NCI-H1092 (cell line): ENCODE data around the gene PHLDA2.
A peak's percentile ranks its signal among the peaks of the same experiment; 100 is the strongest.

ENCODE experiments used
- DNase-seq: peaks from one replicate; lab custom pipeline; 2025; lab: John Stamatoyannopoulos, UW

The PHLDA2 gene

DNA sequence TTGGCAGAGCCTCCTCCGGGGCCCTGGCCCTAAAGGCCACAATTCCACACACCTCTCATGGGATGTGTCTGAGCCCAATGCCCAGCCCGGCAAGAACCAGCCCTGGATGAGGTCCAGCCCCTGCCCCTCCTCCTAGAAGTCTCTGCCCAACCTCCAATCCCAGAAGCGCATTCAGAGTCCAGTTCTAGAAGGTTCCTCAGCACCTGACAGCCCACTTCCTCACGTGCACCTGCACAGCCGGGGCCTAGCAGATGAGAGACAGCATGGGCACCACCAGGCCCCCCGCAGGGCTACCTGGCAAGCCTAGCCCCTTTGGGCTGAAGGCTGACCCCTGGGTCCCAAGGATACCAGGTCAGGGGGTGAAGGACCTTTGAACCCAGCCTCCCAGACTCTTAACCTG lies 32.2 kb downstream of the PHLDA2 start:
- no peak for DNase-seq

DNA sequence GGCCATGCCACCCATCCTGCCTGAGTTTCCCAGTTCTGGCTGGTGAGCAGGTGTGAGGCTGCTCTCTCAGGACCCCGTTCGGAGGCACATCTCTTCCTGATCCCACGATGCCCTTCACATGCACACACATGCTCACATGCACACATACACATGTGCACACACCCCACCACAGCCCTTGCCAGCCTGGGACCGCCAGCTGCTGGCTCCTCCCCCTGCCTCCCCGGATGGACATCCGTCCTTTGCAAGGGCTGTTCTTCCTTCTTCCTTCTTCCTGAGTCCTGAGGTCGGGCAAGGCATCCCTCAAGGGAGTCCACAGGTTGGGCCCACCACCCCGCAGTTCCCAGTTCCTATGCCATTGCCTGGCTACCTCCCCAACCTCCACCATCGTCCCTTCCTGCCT lies 33.2 kb downstream of the PHLDA2 start:
- DNase-seq = no peak

DNA sequence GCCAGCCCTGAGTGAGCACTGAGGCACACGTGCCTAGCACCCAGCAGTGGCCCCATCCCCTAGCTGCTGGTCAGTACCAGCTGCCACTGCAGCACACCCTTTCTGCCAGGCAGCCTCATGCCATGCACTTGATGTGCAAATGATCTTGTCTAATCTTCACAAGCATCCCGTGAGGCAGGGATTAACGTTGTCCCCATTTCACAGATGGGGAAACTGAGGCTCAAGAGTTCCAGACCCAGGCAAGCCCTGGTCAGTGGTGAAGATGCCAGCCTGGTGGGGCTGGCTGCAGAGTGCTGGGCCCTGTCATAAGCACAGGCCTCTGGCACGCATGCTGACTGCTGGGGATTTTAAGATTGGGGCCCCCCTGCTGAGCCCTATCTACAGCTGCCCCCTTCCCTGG lies 35.3 kb downstream of the PHLDA2 start:
- no peak for DNase-seq

DNA sequence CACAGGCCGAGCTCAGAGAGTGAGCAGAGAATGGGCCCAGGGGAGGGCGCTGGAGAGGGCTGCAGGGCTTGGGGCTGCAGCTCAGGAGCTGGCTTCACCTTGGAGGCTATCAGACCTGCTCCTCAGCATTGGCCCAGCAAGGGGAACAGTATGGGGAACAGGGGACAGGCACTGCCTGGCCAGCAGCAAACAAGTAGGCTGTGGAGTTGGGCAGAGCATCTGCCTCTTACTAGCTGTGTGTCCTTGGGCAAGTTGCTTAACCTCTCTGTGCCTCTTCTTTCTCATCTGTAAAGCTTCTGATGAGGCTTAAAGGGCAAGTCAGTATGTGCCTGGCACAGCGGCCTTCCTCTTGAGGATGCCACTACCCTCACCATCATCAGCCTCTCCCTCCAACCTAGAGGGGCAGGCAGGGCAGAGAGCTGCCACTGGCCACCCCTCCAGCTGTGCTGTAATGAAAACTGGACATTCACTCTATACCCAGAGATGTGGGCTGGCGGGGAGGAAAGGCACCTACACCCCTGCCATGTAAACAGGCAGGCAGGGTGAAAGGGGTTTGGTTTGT lies 36.2 kb downstream of the PHLDA2 start:
- no peak for DNase-seq

DNA sequence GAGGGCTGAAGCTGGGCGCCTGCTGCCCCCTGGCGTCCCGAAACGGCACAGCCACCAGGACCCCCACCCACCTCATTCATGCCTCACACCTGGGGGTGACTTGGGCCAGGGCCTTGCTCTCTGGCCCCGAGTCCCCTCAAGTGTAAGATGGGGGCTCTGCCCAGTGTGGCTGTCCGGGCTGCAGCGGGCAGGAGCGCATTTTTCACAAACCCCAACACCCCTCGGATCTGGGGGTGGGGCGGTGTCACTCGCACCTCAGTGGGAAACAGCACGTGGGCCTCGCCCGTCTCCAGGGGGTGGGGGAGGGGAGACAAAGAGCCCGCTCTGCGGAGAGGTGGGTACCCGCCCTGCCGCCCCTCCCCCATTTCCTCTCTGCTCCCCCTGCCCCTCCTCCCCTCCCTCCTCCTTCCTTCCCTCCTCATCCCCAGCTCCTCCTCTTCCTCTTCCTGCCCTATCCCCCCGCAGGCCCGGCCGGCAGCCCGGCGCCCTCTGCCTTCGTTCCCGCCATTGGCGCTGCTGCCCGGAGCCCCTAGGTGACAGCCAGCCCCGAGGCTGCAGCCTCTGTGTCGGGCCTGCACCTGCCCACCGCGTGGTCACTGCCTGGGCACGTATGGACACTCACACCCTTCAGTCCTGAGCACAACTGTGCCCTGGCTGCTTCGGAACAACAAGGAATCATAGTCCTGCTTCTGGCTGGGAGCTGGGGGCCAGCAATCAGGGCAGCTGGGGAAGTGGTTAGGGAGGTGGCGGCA lies 36.8 kb downstream of the PHLDA2 start:
- DNase-seq = peak; percentile 67

DNA sequence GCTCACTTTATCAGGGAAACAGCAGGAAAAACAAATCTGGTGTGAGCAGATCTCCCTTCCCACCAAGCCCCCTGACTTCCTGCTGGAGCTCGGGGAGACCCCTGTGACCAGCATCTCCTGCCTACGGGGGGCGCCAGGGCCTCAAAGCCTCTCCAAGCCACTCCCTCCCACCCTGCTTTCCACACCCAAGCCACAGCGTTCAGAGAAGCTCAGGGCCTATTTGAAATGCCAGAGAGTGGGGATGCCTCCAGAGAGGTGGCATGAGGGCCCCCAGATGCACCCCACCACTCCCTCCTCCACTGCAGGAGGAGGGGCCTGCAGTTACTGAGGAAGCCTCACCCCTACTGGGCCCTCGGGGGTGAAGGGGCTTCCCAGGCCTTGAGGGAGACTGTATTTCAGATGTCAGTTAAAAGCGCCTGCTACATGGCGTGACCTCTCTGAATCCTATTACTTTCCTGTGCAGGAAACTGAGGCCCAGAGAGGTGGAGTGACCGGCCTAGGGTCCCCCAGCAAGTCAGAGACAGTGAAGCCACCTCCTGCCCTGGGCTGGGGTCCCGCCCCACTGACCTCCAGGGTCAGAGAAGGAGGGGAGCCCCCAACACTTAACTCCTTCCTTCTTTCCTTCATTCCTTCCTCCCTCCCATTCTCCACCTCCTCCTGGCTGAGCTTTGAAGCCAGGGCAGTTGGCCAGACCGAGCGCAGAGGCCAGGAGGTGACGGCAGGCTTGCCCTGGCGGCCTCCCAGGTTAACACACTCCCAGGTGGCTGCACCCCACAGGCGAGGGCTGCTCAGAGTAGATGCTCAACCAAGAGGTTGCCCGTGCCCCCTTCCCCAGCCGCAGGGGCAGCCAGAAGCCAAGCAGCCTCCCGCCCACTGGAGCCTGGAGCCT lies 37.6 kb downstream of the PHLDA2 start:
- DNase-seq = peak; percentile 35

DNA sequence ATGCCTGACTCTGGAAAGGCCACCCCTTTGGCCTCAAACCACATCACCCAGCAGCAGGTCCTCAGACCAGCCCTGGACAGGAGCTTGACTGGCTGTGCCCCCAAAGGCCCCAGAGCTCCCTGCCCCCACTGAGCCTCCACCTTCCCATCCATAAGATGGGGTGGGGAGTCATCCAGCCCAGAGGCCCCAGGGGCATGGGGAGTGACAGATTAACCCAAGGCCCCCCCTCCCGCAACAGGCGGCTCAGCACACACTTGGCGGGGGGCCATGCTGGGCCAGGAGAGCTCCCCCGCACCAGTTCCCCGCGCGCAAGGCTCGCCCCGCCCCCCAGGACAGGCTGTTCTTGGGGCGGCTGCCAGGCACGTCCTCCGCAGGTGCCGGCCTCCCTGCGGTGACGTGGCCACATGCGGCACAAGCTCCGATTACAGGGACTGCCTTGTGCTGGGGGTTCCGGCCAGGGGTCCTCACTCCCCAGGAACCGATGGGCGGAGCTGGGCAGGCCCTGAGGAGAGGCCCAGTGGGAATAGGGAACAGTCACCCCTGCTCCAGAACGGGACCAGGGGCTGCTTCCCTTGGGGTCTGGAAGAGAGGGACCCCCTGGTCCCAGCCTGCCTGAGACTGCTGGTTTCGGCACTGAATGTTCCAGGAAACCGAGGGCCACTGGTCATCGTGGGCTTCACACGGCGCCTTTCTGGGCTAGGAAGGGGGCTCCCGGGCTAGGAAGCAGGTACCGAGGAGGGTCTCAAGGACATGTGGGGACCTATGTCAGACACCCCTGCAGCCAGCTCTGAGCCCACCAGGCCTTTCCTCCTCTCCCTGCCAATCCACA lies 38.5 kb downstream of the PHLDA2 start:
- peak; percentile 55 for DNase-seq

DNA sequence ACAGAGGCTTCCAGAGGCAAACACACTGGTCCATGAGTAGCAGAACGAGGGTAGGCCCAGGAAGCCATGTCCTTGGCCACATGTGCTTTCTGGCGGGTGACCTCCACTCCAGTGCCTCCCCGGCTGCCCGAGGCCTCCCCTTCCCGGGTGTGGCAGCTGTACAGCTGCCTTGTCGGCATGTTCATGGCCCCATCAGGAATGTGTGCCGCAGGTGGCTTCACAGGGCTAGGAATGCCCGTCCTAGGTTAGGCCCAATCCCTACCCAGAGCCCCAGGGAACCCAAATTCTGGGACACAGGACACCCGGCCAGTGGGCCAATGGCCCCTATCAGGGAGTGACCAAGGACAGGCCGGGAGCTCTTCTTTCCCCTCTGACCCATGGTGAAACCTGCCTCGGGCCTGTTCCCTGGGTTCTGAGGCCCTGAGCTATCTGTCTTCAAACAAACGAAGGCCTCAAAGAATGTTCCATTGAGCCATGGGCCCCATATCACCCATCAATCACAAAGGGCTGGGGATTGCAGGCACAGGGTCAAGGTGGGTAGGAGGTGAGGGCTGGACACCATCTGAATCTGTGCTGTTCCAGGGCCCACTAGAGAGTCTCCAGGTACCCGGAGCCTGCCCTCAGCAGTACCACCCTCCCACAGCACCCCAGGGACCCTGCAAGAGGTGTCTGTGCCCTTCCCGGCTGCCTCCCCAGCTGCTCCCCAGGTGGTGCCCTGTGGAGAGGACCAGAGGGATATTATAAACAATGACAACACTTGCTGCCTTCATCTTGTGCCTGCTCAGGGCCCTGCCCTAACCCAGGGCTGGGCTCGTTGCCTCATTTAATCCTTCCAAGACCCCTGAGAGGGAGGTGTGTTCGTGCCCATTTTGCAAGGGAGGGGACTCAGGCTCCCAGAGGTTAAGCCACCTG lies 39.6 kb downstream of the PHLDA2 start:
- DNase-seq = no peak

DNA sequence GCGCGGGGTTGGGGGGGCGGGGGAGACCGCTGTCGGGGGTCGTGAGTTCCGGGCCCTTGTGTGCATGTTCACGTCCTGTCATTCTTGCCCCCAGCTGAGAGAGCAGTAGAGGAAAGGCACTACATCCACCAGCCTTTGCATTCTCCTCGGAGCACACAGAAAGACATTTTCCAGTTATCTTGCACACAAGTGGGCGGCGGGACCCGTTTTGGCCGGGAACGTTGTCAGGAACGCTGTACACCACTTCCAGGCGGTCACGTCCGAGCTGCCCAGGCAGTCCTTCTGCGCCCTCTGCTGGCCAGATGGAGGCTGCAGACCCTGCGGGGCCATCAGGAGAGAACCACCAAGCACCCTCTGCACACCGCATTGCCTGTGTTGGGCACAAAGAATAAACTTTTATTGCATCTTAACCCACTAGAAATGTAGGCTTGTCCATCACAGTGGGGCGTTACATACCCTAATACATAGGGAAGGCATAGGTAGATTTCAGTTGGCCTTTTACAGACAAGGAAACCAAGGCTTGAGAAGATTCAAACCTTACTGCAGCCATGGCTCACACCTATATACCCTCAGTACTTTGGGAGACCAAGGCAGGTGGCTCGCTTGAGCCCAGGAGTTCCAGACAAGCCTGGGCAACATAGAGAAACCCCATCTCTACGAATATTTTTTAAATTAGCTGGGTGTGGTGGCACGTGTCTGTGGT lies 40.8 kb downstream of the PHLDA2 start:
- peak; percentile 68 for DNase-seq

DNA sequence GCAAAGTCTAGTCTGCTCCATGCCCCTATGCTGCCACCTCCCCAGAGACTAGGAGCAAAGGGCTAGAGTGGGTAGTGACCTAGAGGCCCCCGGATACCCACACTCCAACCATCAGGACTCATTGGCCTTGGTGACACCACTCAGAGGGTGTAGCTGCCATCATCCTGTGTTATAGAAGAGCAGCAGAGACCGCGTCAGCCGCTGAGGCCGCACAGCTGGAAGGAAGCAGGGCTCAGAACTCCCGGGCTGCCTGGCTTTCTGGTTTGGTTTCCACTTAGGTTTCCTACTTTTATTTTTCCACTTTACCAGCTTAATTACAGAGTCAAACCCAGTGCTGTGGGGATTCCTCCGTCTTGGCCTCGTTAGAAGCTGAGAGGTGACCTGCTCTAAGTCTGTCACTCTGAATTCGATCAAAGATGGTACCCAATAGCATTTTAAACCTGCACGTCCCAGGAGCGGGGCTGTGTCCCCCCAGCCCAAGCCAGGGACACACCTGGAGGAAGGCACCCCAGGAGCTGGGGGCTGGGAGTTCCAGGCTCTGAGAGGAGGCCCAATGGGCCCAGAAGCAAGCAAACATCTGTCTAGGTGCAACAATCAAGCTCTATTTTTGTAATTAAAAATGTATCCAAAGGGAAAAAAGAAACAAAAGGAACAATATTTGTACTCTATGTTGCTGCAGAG lies 41.6 kb downstream of the PHLDA2 start:
- DNase-seq = no peak

DNA sequence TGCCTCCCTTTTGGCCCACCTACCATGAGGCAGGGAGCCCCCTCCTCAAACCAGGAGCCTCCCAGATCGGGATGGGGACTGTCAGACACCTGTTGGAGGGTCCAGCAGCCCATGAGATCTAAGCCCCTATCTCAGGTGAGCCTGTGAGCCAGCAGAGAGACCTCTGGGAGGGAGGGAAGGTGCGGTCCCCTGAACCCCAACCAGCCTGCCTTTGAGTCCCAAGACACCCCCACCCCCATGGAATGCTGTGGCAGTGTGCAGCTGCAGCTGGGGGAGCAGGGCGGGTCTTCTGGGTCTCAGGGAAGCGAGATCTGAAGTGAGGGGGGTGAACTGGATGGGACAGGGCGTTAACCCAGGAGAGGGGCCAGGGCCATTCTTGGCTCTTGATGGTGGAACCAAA lies 42.3 kb downstream of the PHLDA2 start:
- no peak for DNase-seq

DNA sequence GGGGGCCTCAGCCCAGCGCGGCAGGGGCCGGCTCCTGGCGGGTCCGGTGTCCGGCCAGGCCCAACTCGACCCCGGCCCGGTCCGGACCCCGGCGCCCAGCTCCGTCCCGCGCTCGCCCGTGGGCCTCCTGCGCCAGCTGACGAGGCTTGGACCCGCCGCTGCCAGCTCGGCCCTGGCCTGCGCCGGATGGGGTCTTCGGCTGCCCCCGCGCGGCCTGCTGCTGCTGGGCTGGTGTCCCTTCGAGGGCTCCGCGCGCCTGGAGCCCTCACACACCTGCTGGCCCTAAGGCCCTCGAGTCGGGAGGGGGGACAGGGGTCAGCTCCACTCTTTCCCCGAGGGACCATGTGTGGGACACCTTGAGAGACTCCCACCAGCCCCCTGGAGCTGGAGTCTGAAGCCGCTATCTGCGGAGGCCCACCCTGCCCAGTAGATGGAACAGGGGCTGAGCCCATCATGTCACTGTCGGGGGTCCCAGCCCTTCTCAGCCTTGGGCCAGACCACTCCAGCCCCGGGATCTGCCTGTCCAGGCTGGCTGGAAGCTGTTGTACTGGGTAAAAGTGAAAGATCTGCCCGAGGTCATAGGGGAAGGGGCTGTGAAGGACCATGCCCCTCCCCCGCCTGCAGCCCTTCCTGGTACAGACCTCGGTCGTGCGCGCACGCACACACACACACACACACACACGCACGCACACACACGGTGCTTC lies 42.9 kb downstream of the PHLDA2 start:
- no peak for DNase-seq

DNA sequence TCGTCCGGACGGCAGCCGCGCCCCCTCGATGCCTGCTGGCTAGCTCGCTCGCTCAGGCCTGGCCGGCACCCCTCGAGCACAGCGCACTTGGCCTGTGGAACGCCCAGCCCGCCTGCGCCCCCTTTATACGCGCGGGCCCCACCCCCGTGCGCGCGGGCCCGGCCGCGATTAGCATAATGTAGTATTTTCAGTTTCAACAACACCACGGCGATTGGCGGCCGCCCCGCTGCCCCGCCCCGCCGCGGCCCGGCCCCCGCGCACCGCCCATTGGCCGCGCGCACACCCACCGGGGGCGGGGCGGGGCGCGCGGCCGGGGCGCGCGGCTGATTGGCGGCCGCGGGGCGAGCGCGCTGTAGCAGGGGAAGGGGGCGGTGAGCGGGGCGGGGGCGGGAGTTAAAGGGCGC lies 43.5 kb downstream of the PHLDA2 start, which contains the start of gene CDKN1C:
Gene CDKN1C, minus strand, starts transcription at position 98 of the 404 bp plus-strand sequence. CDS start 319 bp downstream, outside the sequence.
- peak; percentile 81 for DNase-seq

DNA sequence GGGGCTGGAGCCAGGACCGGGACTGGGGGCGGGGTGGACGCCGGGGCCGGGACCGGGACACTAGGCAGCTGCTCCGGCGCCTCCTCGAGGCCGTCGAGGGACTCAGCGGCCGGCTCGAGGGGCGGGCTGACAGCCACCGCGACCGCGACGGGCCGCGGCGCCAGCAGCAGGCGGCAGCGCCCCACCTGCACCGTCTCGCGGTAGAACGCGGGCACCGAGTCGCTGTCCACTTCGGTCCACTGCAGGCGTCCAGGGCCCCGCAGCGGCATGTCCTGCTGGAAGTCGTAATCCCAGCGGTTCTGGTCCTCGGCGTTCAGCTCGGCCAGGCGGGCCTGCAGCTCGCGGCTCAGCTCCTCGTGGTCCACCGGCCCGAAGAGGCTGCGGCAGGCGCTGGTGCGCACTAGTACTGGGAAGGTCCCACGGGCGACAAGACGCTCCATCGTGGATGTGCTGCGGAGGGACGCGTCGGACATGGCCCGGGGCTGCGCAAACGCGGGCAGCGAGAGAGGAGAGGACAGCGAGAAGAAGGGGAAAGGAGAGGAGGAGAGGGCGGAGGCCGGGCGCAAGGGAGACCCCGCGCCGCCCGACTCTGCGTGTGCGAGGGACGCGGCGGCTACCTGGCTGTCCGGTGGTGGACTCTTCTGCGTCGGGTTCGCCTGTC lies 44.1 kb downstream of the PHLDA2 start:
- peak; percentile 31 for DNase-seq

DNA sequence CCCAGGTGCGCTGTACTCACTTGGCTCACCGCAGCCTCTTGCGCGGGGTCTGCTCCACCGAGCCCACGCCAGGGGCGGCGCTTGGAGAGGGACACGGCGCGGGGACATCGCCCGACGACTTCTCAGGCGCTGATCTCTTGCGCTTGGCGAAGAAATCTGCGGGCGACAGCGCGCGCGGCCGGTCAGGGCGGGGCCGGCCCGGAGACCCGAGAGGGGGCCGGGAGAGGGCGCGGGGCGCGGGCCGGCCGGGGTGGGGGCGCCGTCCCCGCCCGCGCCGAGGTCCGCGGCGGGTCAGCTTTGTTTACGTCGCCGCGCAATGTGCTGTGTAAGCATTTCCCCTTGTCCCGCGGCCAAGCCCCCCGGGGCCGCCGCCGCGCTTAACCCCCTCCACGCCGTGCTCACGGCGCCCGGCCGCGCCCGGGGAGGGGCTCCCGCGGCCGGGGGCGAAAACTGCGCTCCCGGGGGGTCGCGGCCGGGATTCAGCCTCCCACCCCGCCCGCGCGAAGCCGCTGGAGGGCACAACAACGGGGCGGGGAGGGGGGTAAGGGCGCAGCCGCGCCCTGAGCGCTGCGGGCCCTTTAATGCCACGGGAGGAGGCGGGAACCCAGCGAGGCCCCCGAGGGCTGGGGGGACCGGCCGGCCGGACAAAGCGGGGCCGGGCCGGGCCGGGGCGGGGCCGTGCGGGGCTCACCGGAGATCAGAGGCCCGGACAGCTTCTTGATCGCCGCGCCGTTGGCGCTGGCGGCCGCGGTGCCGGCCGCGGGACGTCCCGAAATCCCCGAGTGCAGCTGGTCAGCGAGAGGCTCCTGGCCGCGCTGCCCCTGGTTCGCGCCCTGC lies 45.0 kb downstream of the PHLDA2 start:
- no peak for DNase-seq

DNA sequence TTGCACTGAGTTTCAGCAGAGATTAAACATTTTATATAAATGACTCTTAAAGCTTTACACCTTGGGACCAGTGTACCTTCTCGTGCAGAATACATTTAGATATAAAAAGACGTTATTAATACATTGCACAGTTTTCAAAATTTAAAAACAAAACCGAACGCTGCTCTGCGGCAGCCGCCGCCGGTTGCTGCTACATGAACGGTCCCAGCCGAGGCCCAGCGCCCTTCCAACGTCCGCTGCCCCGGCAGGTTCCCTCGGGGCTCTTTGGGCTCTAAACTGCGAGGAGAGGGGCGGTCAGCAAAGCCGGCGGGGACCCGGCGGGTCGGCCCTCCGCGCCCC lies 45.6 kb downstream of the PHLDA2 start:
- no peak for DNase-seq

DNA sequence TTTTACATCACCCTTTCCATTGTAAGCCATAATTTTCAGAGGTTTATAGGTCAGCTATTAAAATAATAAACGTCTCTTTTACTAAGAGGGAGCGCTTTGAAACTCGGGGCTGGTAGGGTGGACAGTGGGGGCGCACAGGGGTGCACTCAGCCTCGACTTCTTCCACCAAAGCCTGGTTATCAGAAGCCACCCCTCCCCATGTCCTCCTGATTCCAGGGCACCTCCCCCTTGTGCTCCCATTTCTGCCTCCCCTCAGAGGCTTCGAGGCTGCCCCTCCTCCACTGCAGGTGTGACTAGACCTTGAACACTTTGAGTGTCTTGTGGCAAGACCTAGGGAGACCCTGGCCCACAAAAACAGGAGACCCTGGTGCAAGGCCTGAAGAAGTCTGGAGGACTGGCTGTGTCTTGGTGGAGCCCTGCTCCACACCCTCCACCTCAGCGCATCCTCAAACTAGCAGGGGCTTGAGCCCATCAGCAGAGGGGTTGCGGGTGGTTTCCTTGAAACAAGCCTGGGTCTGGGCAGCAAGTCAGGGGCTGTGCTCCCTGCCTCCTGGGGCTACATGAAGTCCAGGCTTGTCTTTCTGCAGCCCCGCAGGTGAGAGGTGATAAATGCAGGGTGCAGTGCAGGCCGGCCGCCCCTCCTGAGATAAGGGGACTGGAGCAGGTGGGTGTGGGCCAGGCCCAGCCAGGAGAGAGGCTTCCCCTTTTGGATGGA lies 46.7 kb downstream of the PHLDA2 start:
- no peak for DNase-seq
